GM21528 (cell line): ENCODE data around the gene KISS1R.
"Not testable (repeated sequence)": the region's sequence is repeated elsewhere in the genome, so short reads cannot be mapped to it uniquely, and the experiment has no call there.

ENCODE experiments used
- ATAC-seq: cut with Tn5 transposase; IDR thresholded peaks from one replicate; pipeline ENCODE4 v1.9.1; 2021; ENCODE audit warnings: mild to moderate bottlenecking, moderate library complexity; ENCODE audit not compliant: unreplicated experiment, low FRiP score

Gene KISS1R

GRCh38 chr19:952049-952679, 35.0 kb downstream of the KISS1R start:
- no peak for ATAC-seq

- ATAC-seq = no peak
These were observed 35.7 kb downstream of the KISS1R start for GRCh38 chr19:952680-953444.

- no peak for ATAC-seq
These were observed 36.5 kb downstream of the KISS1R start for GRCh38 chr19:953445-954271.

GRCh38 chr19:954272-954671, 37.1 kb downstream of the KISS1R start:
- ATAC-seq = no peak

GRCh38 chr19:954672-955494, 37.8 kb downstream of the KISS1R start:
- ATAC-seq = no peak

GRCh38 chr19:955803-956765, 39.0 kb downstream of the KISS1R start:
- no peak for ATAC-seq

- no peak for ATAC-seq
These were observed 39.8 kb downstream of the KISS1R start for GRCh38 chr19:956766-957440.

- not testable (repeated sequence) for ATAC-seq
These were observed 40.4 kb downstream of the KISS1R start for GRCh38 chr19:957578-957977.

- ATAC-seq = no peak
These were observed 42.1 kb downstream of the KISS1R start for GRCh38 chr19:958967-959855.

GRCh38 chr19:960020-960419, 42.9 kb downstream of the KISS1R start:
- ATAC-seq = no peak

GRCh38 chr19:960601-960938, 43.4 kb downstream of the KISS1R start:
- no peak for ATAC-seq

GRCh38 chr19:961866-962620, 44.9 kb downstream of the KISS1R start:
- no peak for ATAC-seq

GRCh38 chr19:962683-963400, 45.7 kb downstream of the KISS1R start:
- no peak for ATAC-seq

- no peak for ATAC-seq
These were observed 46.4 kb downstream of the KISS1R start for GRCh38 chr19:963486-963951.

GRCh38 chr19:964116-964520, 47.0 kb downstream of the KISS1R start:
- no peak for ATAC-seq
